Stimulated activated CD8-positive, alpha-beta memory T cell treated with anti-CD3 and anti-CD28 coated beads, Interleukin-4, amount 100 ng/mL, for 24 hours (primary cell): Measurements from ENCODE around the gene NOS1AP.
"Not testable (repeated sequence)": the region's sequence is repeated elsewhere in the genome, so short reads cannot be mapped to it uniquely, and the experiment has no call there.

Experiments
- DNase-seq: peaks from one replicate; pipeline ENCODE4 v3.0.0-alpha.2; 2020; ENCODE audit warnings: low read depth

NOS1AP gene

DNA sequence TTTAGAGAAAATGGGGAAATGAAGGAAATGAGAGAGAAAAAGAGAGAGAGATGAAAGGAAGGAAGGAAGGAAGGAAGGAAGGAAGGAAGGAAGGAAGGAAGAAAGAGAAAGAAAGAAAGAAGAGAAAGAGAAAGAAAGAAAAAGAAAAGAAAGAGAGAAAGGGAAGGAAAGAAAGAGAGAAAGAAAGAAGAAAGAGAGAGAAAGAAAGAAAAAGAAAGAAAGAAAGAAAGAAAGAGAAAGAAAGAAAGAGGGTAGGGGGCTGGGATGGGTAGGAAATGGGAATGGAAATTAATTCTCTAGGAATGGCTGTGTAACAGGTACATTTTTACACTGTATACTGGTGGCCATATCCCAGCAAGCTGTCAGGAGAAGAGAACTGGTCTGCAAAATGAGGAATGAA lies 346.7 kb downstream of the NOS1AP start:
- no peak for DNase-seq

DNA sequence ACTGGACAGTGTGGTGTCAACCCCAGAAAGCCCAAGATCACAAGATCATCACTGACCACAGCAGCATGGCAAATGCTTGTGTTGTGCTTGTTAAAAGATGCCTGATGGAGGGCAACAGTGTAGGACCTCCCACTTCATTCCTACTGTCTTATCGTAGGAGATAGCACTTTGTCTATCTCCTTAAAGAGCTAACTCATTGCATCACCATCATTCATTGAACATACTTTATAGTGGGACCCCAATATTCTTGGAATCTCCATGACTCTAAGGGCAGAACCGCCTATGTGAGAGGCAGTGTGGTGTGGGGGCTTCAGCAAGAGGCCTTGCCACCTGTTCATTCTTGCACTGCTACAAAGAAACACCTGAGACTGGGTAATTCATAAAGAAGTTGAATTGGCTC lies 347.4 kb downstream of the NOS1AP start:
- DNase-seq = no peak

DNA sequence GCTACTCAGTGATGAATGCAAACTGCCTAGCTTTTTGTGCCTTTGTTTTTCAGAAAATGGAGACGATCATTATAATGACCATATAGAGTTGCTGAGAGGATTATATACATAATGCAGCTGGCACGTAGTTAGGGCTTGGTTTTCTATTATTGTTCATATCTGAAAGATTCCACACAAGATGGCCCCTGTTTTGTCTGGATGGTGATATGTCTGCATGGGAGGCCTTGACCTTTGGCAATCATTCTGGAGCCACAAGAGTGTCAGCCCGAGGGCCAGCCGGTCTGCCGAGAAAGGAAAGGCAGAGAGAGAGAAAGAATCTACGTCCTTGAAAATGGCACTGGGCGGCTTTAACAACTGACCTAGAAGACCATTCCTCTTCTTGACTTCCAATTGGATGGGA lies 348.2 kb downstream of the NOS1AP start:
- DNase-seq = no peak

DNA sequence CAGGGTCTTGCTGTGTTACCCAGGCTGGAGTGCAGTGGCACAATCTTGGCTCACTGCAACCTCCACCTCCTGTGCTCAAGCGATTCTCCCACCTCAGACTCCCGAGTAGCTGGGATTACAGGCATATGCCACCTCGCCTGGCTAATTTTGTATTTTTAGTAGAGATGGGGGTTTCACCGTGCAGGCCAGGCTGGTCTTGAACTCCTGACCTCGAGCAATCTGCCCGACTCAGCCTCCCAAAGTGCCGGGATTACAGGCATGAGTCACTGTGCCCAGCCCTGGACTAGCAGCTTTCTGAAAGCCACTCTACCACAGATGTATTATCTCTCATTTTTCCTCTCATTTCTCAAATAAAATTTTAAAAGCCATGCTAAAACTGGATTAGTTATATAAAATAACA lies 349.1 kb downstream of the NOS1AP start:
- DNase-seq = not testable (repeated sequence)

DNA sequence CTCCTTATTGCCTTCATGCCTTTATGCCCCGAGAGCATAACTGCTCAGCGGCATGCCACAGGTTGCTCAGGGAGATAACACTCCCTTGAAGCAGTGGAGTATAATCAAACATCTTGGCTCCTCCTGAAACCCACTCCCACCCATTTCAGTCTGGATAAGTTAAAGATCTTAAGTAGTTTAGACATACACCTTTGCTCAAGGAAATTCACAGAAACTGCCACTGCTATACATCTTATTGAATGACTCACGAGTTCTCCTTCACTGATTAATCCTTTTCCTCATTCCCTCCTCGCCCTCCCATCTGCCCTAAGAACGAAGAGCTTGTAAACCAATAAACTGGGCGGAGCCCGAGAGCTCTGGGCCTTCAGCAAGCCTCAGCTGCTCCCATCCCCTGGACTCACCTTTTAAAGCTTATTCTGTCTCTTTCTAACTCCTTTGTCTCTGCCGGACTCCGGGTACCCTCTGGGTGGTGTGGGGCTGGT lies 350.0 kb downstream of the NOS1AP start:
- DNase-seq = not testable (repeated sequence)
